H1 (cell line): ENCODE data around the gene HLA-DQA1. TPM values are rescaled to one million over a fixed set of nuclear protein-coding genes. Genes with fewer than 3 reads are reported as not detected.
"Not testable (repeated sequence)": the region's sequence is repeated elsewhere in the genome, so short reads cannot be mapped to it uniquely, and the experiment has no call there.

Experiments used
- CTCF ChIA-PET: fragments of 300-600 bp; sonication (Branson Sonifier 250); formaldehyde crosslinking; loops from one replicate; lab custom pipeline; 2021; ENCODE audit not compliant: partially characterized antibody; lab: Charles Lee
- POLR2A ChIA-PET: fragments of 300-600 bp; sonication (Branson Sonifier 250); formaldehyde crosslinking; loops from one replicate; lab custom pipeline; 2021; ENCODE audit warnings: inconsistent platforms; ENCODE audit not compliant: partially characterized antibody; lab: Charles Lee
- DNase-seq, 2 experiments: peaks; one replicate each; pipeline versions ENCODE4 v3.0.0 to v3.0.0-alpha.2; 2010 to 2022; ENCODE audit warnings: low spot score in 2 of 2, low read depth in 1 of 2, mixed read lengths in 1 of 2
- FAIRE-seq: peaks from 2 replicates; lab custom pipeline; 2011; peaks lifted over from hg19 to GRCh38; lab: Jason Lieb, UNC
- H2AFZ ChIP-seq: 2 replicates; pipeline ENCODE4 v1.8.1; 2012; ENCODE audit warnings: low read length, inconsistent platforms
- H2AK5ac ChIP-seq: 2 replicates; pipeline ENCODE4 v1.6.1; 2013; ENCODE audit warnings: low read depth, low read length
- H2BK120ac ChIP-seq: replicated peaks from 2 replicates; pipeline ENCODE3; 2013; ENCODE audit warnings: low read depth, low read length, inconsistent platforms
- H2BK12ac ChIP-seq: 2 replicates; pipeline ENCODE4 v1.6.1; 2013; ENCODE audit warnings: low read depth, low read length
- H2BK15ac ChIP-seq: 2 replicates; pipeline ENCODE4 v1.6.1; 2013; ENCODE audit warnings: low read length
- H2BK20ac ChIP-seq: 2 replicates; pipeline ENCODE4 v1.6.1; 2013; ENCODE audit warnings: low read length
- H2BK5ac ChIP-seq: 2 replicates; pipeline ENCODE4 v1.6.1; 2013; ENCODE audit warnings: low read depth, low read length
- H3K14ac ChIP-seq: 2 replicates; pipeline ENCODE4 v1.6.1; 2013; ENCODE audit warnings: inconsistent platforms; ENCODE audit not compliant: insufficient read length
- H3K18ac ChIP-seq: 2 replicates; pipeline ENCODE4 v1.6.1; 2013; ENCODE audit warnings: low read length; ENCODE audit errors: extremely low read depth
- H3K23ac ChIP-seq: 2 replicates; pipeline ENCODE4 v1.6.1; 2013; ENCODE audit warnings: inconsistent platforms; ENCODE audit not compliant: insufficient read length
- H3K23me2 ChIP-seq: 2 replicates; pipeline ENCODE4 v1.6.1; 2013; ENCODE audit warnings: low read depth, low read length
- H3K27ac ChIP-seq: 2 replicates; pipeline ENCODE4 v1.6.1; 2011; ENCODE audit warnings: low read depth, low read length, inconsistent platforms
- H3K27me3 ChIP-seq, 4 experiments: replicated peaks in 1 of 4; 1 replicate in 1 of 4; 2 replicates in 3 of 4; pipeline versions ENCODE4 v1.6.1 to v1.8.1; 2011 to 2013; ENCODE audit warnings: low read length in 3 of 4, mild to moderate bottlenecking in 3 of 4, inconsistent platforms in 2 of 4, mixed read lengths in 2 of 4, moderate library complexity in 1 of 4; ENCODE audit not compliant: control insufficient read depth in 3 of 4, insufficient read depth in 3 of 4; ENCODE audit errors: extremely low read depth in 1 of 4
- H3K36me3 ChIP-seq, 4 experiments: 2 replicates each; pipeline versions ENCODE4 v1.6.1 to v1.8.1; 2011 to 2013; ENCODE audit warnings: mild to moderate bottlenecking in 4 of 4, low read length in 3 of 4, moderate library complexity in 2 of 4, control low read depth in 1 of 4, inconsistent platforms in 1 of 4; ENCODE audit not compliant: insufficient read depth in 4 of 4, control insufficient read depth in 2 of 4
- H3K4ac ChIP-seq: replicated peaks from 2 replicates; pipeline ENCODE3; 2013; ENCODE audit warnings: low read length, low read depth, mixed read lengths, inconsistent platforms; ENCODE audit not compliant: insufficient read length
- H3K4me1 ChIP-seq, 4 experiments: replicated peaks in 1 of 4; 1 replicate in 1 of 4; 2 replicates in 3 of 4; pipeline versions ENCODE4 v1.6.1 to v1.8.1; 2011 to 2013; ENCODE audit warnings: low read length in 3 of 4, inconsistent platforms in 2 of 4, mixed read lengths in 1 of 4; ENCODE audit not compliant: insufficient read depth in 4 of 4, control insufficient read depth in 3 of 4
- H3K4me2 ChIP-seq, 2 experiments: 2 replicates each; pipeline versions ENCODE4 v1.6.1 to v1.8.1; 2011 to 2013; ENCODE audit warnings: low read depth in 2 of 2, low read length in 2 of 2, control low read depth in 1 of 2, inconsistent platforms in 1 of 2, mild to moderate bottlenecking in 1 of 2; ENCODE audit not compliant: insufficient read depth in 1 of 2
- H3K4me3 ChIP-seq, 4 experiments: fragments of 200-600, 300-600 bp in 1 of 4; sonication (generic), shearing (Covaris generic), sonication (Bioruptor Twin) in 1 of 4; 2 replicates each; pipeline versions ENCODE4 v1.5.1 to v1.8.1; 2011 to 2016; ENCODE audit warnings: low read length in 4 of 4, low read depth in 3 of 4, control low read depth in 2 of 4, inconsistent platforms in 2 of 4, mild to moderate bottlenecking in 2 of 4, mixed read lengths in 1 of 4, moderate library complexity in 1 of 4; ENCODE audit not compliant: insufficient read depth in 2 of 4; ENCODE audit errors: extremely low read depth in 1 of 4
- H3K56ac ChIP-seq: replicated peaks from 2 replicates; pipeline ENCODE3; 2013; ENCODE audit warnings: low read depth, mild to moderate bottlenecking, mixed read lengths, low read length, inconsistent platforms; ENCODE audit not compliant: insufficient read length
- H3K79me1 ChIP-seq: 2 replicates; pipeline ENCODE4 v1.6.1; 2013; ENCODE audit warnings: low read depth, low read length, control low read depth
- H3K79me2 ChIP-seq, 2 experiments: 2 replicates each; pipeline versions ENCODE4 v1.6.1 to v1.8.1; 2012 to 2013; ENCODE audit warnings: low read length in 2 of 2, mild to moderate bottlenecking in 2 of 2, inconsistent platforms in 1 of 2; ENCODE audit not compliant: insufficient read depth in 2 of 2, control insufficient read depth in 1 of 2
- H3K9ac ChIP-seq, 4 experiments: replicated peaks in 1 of 4; 1 replicate in 1 of 4; 2 replicates in 3 of 4; pipeline versions ENCODE4 v1.6.1 to v1.8.1; 2011 to 2013; ENCODE audit warnings: low read depth in 3 of 4, low read length in 3 of 4, control low read depth in 2 of 4, mild to moderate bottlenecking in 2 of 4, moderate library complexity in 2 of 4, inconsistent platforms in 1 of 4; ENCODE audit errors: extremely low read depth in 1 of 4
- H3K9me3 ChIP-seq, 2 experiments: 2 replicates each; pipeline versions ENCODE4 v1.6.1 to v1.8.1; 2012 to 2013; ENCODE audit warnings: mild to moderate bottlenecking in 2 of 2, moderate library complexity in 2 of 2, control low read depth in 1 of 2, inconsistent platforms in 1 of 2, low read depth in 1 of 2, low read length in 1 of 2, mixed read lengths in 1 of 2; ENCODE audit not compliant: insufficient read depth in 2 of 2
- H4K20me1 ChIP-seq, 2 experiments: replicated peaks in 1 of 2; 2 replicates each; pipeline versions ENCODE3 to v1.8.1; 2011 to 2013; ENCODE audit warnings: inconsistent platforms in 2 of 2, low read length in 2 of 2, mild to moderate bottlenecking in 1 of 2; ENCODE audit not compliant: insufficient read depth in 2 of 2, control insufficient read depth in 1 of 2
- H4K5ac ChIP-seq: 2 replicates; pipeline ENCODE4 v1.6.1; 2013; ENCODE audit warnings: low read length, low read depth, mixed read lengths, inconsistent platforms; ENCODE audit not compliant: insufficient read length
- H4K8ac ChIP-seq: 2 replicates; pipeline ENCODE4 v1.8.0; 2013; ENCODE audit warnings: mild to moderate bottlenecking, moderate library complexity, low read length, inconsistent platforms; ENCODE audit not compliant: insufficient read depth; ENCODE audit errors: extremely low read depth
- H4K91ac ChIP-seq: replicated peaks from 2 replicates; pipeline ENCODE3; 2013; ENCODE audit warnings: low read length, mixed read lengths, inconsistent platforms; ENCODE audit not compliant: insufficient read length
- NANOG ChIP-seq: IDR thresholded peaks from 2 replicates; pipeline ENCODE4 v1.6.1; 2011; ENCODE audit warnings: low read length, low read depth, mild to moderate bottlenecking, inconsistent platforms; ENCODE audit not compliant: insufficient read depth, poor library complexity, severe bottlenecking
- SIN3A ChIP-seq, 2 experiments: IDR thresholded peaks in 1 of 2; conservative IDR thresholded peaks in 1 of 2; 2 replicates each; pipeline ENCODE4 v1.6.1; 2011 to 2012; ENCODE audit warnings: low read length in 2 of 2, improper control_type of control experiment in 1 of 2, low read depth in 1 of 2, mild to moderate bottlenecking in 1 of 2
- WGBS, 2 experiments: shearing (Covaris generic) in 1 of 2; methylation state at CpG; one replicate each; pipeline versions ENCODE4 v1.1.6 to v1.1.7; 2013 to 2015; ENCODE audit warnings: low lambda C conversion rate in 2 of 2, mixed read lengths in 2 of 2, inconsistent platforms in 1 of 2, low coverage in 1 of 2, missing lambda C conversion rate in 1 of 2; ENCODE audit not compliant: insufficient replicate concordance in 2 of 2, insufficient coverage in 1 of 2, insufficient read length in 1 of 2; ENCODE audit errors: extremely low coverage in 1 of 2, missing lambda C conversion rate in 1 of 2; 5-methylcytosine and 5-hydroxymethylcytosine counted together
- polyA plus RNA-seq, 7 experiments: library from polyadenylated mRNA; depleted of rRNA in 3 of 7; stranded (reverse) in 5 of 7; unstranded in 2 of 7; fragments of >200 nt in 5 of 7; fragments of 200-250 nt in 2 of 7; gene quantifications; 1 replicate in 5 of 7; 2 replicates in 1 of 7; 4 replicates in 1 of 7; pipeline versions ENCODE4 v1.2.1 to v1.2.3, GENCODE V29; 2011 to 2013; ENCODE audit warnings: missing spikeins in 2 of 7, mixed read lengths in 2 of 7
- total RNA-seq: library from RNA; stranded (reverse); fragmentation: NEBNext Ultra II Directional; extraction: Animal tissue kit (Norgen Biotek cat#: 25700); gene quantifications from 2 replicates; pipeline ENCODE4 v1.2.1, GENCODE V29; 2021

The HLA-DQA1 gene
- total and polyA plus RNA-seq, 2 of the 8 experiments (the other 6 are each of a cell fraction or from before 2014, with no cell fraction given): 0.12 TPM; not detected in 1

DNA sequence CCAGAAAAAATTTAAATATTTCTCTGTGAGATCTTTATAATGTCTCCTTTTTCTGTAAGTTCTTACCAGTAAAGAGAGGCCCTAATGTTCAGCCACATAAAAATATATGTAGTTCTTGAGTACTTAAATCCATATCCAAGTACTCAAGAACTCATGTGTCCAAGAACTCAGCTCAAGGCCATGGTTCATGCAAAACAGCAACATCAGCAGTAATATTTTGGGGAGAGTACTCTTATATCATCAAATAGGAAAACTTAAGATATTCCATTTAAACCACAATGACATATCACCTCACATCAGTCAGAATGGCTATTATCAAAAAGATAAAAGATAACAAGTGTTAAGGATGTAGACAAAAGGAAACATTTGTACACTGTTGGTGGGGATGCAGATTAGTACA lies 32.7 kb downstream of the HLA-DQA1 start (continued):
- TF ChIP-seq NANOG (no peak), SIN3A (conservative IDR thresholded peaks at IDR 0.05 in 1 of 2, IDR thresholded peaks at IDR 0.05 in 1 of 2; ENCODE audit: low read depth in 1 of 2, low read length in 2 of 2) (no peak)

DNA sequence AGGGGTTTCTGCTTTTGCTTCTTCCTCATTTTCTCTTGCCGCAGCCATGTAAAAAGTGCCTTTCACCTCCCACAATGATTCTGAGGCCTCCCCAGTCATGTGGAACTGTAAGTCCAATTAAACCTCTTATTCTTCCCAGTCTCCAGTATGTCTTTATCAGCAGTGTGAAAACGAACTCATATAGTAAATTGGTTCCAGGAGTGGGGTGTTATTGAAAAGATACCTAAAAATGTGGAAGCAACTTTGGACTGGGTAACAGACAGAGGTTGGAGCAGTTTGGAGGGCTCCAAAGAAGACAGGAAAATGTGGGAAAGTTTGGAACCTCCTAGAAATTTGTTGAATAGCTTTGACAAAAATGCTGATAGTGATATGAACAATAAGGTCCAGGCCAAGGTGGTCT lies 34.7 kb downstream of the HLA-DQA1 start:
- H3K27me3 ChIP-seq, FAIRE-seq: not testable (repeated sequence)
- 78% methylated on average over 2 of the region's 2 CpGs; no CpG with 5 or more reads in 1 of the 2 experiments for WGBS, 2 experiments

More for the DNA sequence above, 34.7 kb downstream of the HLA-DQA1 start:
- H2AK5ac ChIP-seq, H2AFZ ChIP-seq, H3K27ac ChIP-seq, H2BK120ac ChIP-seq, H3K9ac ChIP-seq, H3K18ac ChIP-seq, H3K14ac ChIP-seq, H4K20me1 ChIP-seq, H3K23me2 ChIP-seq, H3K4me2 ChIP-seq, H2BK5ac ChIP-seq, CTCF ChIA-PET, H3K79me2 ChIP-seq, H3K4me1 ChIP-seq, H4K91ac ChIP-seq, H2BK12ac ChIP-seq, H3K79me1 ChIP-seq, DNase-seq, H3K4me3 ChIP-seq, H3K36me3 ChIP-seq, H4K8ac ChIP-seq, H2BK20ac ChIP-seq, H3K56ac ChIP-seq, H4K5ac ChIP-seq, H3K4ac ChIP-seq, H2BK15ac ChIP-seq, POLR2A ChIA-PET, H3K23ac ChIP-seq: not testable (repeated sequence)
- peaks cover 9 to 12% of the 10 kb centered on the region in 2 experiments; a peak in 2 of 4 replicates for H3K9me3 ChIP-seq
